Vagina (tissue), 2 donors: ENCODE results near the gene CDC25A. TPM values are rescaled to one million over a fixed set of nuclear protein-coding genes. Genes with fewer than 3 reads are reported as not detected.

Source experiments
- DNase-seq, 2 donors: peaks; one replicate each; pipeline ENCODE4 v3.0.0-alpha.2; 2017; ENCODE audit errors: extremely low spot score in 2 of 2
- H3K27ac ChIP-seq: fragments of 200-600 bp; sonication (generic); one replicate; pipeline ENCODE4 v1.5.1; 2019
- H3K27me3 ChIP-seq: fragments of 200-600 bp; sonication (generic); one replicate; pipeline ENCODE4 v1.5.1; 2019
- H3K36me3 ChIP-seq, 2 donors: fragments of 200-600 bp; sonication (generic); one replicate each; pipeline ENCODE4 v1.5.1; 2017 to 2019
- H3K4me1 ChIP-seq: fragments of 200-600 bp; sonication (generic); one replicate; pipeline ENCODE4 v1.5.1; 2019
- H3K4me3 ChIP-seq, 2 donors: fragments of 200-600 bp; sonication (generic); 1 replicate in 1 of 2; 2 replicates in 1 of 2; pipeline ENCODE4 v1.5.1; 2016 to 2019
- H3K9me3 ChIP-seq: fragments of 200-600 bp; sonication (generic); one replicate; pipeline ENCODE4 v1.5.1; 2019
- CTCF ChIP-seq, 3 experiments: fragments of 450-650 bp in 2 of 3; fragments of 200-600 bp in 1 of 3; sonication (generic) in 1 of 3; IDR thresholded peaks; one replicate each; pipeline ENCODE4 v1.5.1; 2017 to 2019; ENCODE audit warnings: antibody characterized with exemption in 3 of 3, mild to moderate bottlenecking in 2 of 3, moderate library complexity in 2 of 3
- POLR2A ChIP-seq, 2 donors: fragments of 450-650 bp; IDR thresholded peaks; one replicate each; pipeline ENCODE4 v1.6.1; 2017; ENCODE audit warnings: antibody characterized with exemption in 2 of 2, mild to moderate bottlenecking in 2 of 2, moderate library complexity in 2 of 2
- POLR2AphosphoS5 ChIP-seq, 2 donors: sonication (generic); formaldehyde crosslinking; IDR thresholded peaks; one replicate each; pipeline ENCODE4 v1.9.0; 2017; ENCODE audit warnings: antibody characterized with exemption in 2 of 2, mild to moderate bottlenecking in 2 of 2, low read depth in 1 of 2; ENCODE audit not compliant: insufficient read depth in 1 of 2
- intact Hi-C: fragments of 100-400 bp; cut with DNase I; formaldehyde crosslinking; loops from one replicate; pipeline ENCODE4 v1.15.1; 2023
- total RNA-seq: library from RNA; depleted of rRNA; stranded (reverse); fragments of >200 nt; gene quantifications from one replicate; pipeline ENCODE4 v1.2.3, GENCODE V29; 2016

CDC25A gene
- 8.8 TPM for total RNA-seq

DNA sequence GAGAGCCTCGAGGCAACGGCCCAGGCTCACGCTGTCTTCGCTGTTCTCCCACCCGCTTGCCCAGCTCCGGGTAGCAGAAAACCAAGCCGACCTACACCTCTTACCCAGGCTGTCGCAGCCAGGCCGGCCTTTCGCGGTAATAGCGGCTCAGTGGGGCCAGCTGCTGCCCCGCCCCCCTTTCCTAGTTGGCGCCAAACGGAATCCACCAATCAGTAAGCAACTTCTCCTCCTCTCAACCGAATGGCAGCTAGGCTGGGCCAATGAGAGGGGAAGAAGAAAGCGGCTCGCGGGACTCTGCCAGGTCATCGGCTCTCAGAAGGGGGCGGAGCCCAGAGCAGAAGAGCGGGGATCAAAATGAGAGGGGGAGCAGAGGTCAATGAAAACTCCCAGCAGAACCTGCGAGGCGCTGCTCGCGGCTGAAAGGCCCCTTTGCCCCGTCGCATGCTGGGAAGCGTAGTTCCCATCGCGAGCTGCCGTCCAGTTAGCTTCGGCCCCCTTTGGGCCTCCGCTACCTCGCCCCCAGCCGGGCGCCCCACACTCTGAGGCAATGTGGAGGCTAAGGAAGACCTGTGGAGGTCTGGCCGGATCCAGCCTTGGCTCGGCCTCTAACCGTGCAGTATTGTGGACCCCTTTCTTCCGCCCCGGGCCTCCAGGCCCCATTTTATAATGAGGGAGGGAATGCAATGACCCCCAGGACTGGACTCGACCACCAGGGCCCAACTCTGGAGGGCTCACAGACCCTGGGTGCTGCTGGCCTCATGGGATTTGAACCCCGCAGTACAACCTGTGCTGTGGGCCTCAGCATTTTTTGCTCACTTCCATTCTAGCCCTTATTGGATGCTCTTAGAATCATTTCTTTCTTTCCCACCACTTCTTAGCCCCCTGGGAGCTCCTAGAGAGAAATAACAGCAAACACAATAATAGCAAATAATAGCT is at the start of gene CDC25A:
CDC25A (minus strand) TSS at position 152 of the 936 bp plus-strand sequence. CDS start 470 bp downstream, outside the sequence.
- peak within 1 kb of the TSS; percentile 53 for H3K27ac ChIP-seq
- peak; percentile 72 to 91 for TF ChIP-seq POLR2AphosphoS5 (IDR thresholded peaks at IDR 0.05; ENCODE audit: insufficient read depth in 1 of 2, low read depth in 1 of 2)
- TF ChIP-seq CTCF (IDR thresholded peaks at IDR 0.05): no peak
- DNase-seq: peak in 1 of 2 donors; percentile 97
- H3K9me3 ChIP-seq: no peaks in the 10 kb centered on the region
- intact Hi-C loops: no loop called here
- H3K4me1 ChIP-seq: peaks cover 18% of the 10 kb centered on the region
- peak within 1 kb of the TSS; percentile 64 to 67 for H3K4me3 ChIP-seq
- no peaks in the 10 kb centered on the region for H3K27me3 ChIP-seq
- H3K36me3 ChIP-seq: no peaks in the 10 kb centered on the region

GRCh38 chr3:48236531-48236930 is 48.3 kb upstream of the CDC25A start:
- no peak for TF ChIP-seq CTCF (IDR thresholded peaks at IDR 0.05)
- TF ChIP-seq POLR2AphosphoS5 (IDR thresholded peaks at IDR 0.05; ENCODE audit: insufficient read depth in 1 of 2, low read depth in 1 of 2): no peak
- Histone ChIP-seq H3K4me3 (no peak overlapping the region), H3K27ac (peak overlapping the region; percentile 54), H3K9me3 (no peaks in the 10 kb centered on the region), H3K36me3 (no peaks in the 10 kb centered on the region), H3K27me3 (no peaks in the 10 kb centered on the region), H3K4me1 (peaks cover 52% of the 10 kb centered on the region)
- intact Hi-C loops: no loop called here
- no peak for DNase-seq

DNA sequence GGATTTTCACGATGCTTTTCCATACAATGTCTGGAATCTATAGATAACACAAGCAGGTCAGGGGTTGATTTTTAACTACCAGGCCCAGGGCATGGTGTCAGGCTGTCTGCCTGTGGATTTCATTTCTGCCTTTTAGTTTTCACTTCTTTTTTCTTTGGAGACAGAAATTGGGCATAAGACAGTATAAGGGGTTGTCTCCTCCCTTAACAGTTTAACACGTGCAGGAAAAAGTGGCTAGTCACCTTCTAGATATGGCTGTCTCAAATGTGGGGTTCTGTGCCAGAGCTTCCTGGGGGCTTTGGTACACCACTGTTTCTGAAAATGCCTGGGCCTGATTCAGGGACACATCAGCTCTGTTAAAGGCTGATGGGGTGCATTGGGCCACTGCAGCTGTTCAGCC is 45.3 kb upstream of the CDC25A start:
- intact Hi-C loops: no loop called here
- TF ChIP-seq POLR2A (IDR thresholded peaks at IDR 0.05) (no peak), CTCF (IDR thresholded peaks at IDR 0.05) (no peak), POLR2AphosphoS5 (IDR thresholded peaks at IDR 0.05; ENCODE audit: insufficient read depth in 1 of 2, low read depth in 1 of 2) (no peak)
- Histone ChIP-seq H3K27me3 (no peaks in the 10 kb centered on the region), H3K4me3 (no peak overlapping the region), H3K27ac (no peak overlapping the region), H3K9me3 (no peaks in the 10 kb centered on the region), H3K4me1 (peaks cover 44% of the 10 kb centered on the region), H3K36me3 (no peaks in the 10 kb centered on the region)
- no peak for DNase-seq

DNA sequence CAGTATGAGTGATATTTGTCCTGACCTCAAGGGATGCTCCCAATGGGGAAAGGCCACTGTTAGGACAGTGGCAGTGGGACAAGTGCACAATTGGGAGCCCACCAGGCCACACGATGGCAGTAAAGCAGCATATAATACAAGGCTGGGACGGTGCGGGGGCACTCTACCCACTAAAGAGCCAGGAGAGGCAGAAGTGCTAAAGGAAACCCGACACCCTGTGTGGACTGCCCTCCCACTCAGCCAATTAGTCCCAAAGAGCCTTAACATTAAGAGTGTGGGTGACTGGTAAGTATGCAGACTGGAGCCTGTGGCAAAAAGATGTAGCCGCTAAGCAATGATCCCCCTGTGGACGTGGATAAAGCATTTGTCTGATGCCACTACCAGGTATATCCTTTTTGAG is 44.5 kb upstream of the CDC25A start:
- peak in 2 of 3 experiments; percentile 3 to 52 for TF ChIP-seq CTCF (IDR thresholded peaks at IDR 0.05)
- no peak for TF ChIP-seq POLR2AphosphoS5 (IDR thresholded peaks at IDR 0.05; ENCODE audit: insufficient read depth in 1 of 2, low read depth in 1 of 2)
- Histone ChIP-seq H3K27ac (peak overlapping the region; percentile 62), H3K36me3 (no peaks in the 10 kb centered on the region), H3K4me3 (no peak overlapping the region), H3K4me1 (peaks cover 36% of the 10 kb centered on the region), H3K27me3 (no peaks in the 10 kb centered on the region), H3K9me3 (no peaks in the 10 kb centered on the region)
- no peak for DNase-seq
- intact Hi-C loops: no loop called here

DNA sequence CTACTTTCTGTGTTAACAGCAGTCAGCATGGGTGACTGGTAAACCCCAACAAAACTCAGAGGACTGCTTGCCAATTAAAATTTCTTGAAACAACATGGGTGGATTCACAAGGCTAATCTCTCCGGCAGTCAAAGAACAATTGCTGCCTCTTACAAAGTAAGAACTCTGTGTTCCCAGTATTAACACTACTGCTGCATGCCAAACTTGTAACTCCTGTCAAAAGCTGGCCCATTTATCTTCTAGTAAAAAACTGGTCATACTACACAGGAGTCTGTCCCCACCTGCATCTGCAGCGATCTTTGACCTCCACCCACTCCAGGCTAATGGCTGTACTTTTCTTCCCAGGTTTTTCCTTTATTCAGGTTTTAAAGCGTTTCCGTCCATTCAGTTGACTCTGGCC is 44.0 kb upstream of the CDC25A start:
- Histone ChIP-seq H3K36me3 (no peaks in the 10 kb centered on the region), H3K4me1 (peaks cover 31% of the 10 kb centered on the region), H3K27me3 (no peaks in the 10 kb centered on the region), H3K9me3 (no peaks in the 10 kb centered on the region), H3K27ac (peak overlapping the region; percentile 62), H3K4me3 (no peak overlapping the region)
- no peak for DNase-seq
- intact Hi-C loops: no loop called here
- TF ChIP-seq CTCF (IDR thresholded peaks at IDR 0.05) (no peak), POLR2AphosphoS5 (IDR thresholded peaks at IDR 0.05; ENCODE audit: insufficient read depth in 1 of 2, low read depth in 1 of 2) (peak in 1 of 2 donors; percentile 83)
